Suprapubic skin (tissue), 4 donors: ENCODE results near the gene SERGEF. TPM values are rescaled to one million over a fixed set of nuclear protein-coding genes. Genes with fewer than 3 reads are reported as not detected.

Experiments
- DNase-seq, 2 donors: peaks; one replicate each; pipeline ENCODE4 v3.0.0-alpha.2; 2019; ENCODE audit warnings: low spot score in 2 of 2
- H3K27ac ChIP-seq: fragments of 200-600 bp; sonication (generic); one replicate; pipeline ENCODE4 v1.5.1; 2019
- H3K27me3 ChIP-seq: fragments of 200-600 bp; sonication (generic); one replicate; pipeline ENCODE4 v1.5.1; 2019
- H3K36me3 ChIP-seq: fragments of 200-600 bp; sonication (generic); one replicate; pipeline ENCODE4 v1.5.1; 2019
- H3K4me1 ChIP-seq: fragments of 200-600 bp; sonication (generic); one replicate; pipeline ENCODE4 v1.5.1; 2019
- H3K4me3 ChIP-seq: fragments of 200-600 bp; sonication (generic); one replicate; pipeline ENCODE4 v1.5.1; 2019; ENCODE audit warnings: mild to moderate bottlenecking
- H3K9me3 ChIP-seq: fragments of 200-600 bp; sonication (generic); one replicate; pipeline ENCODE4 v1.5.1; 2019
- EP300 ChIP-seq: sonication (generic); formaldehyde crosslinking; IDR thresholded peaks from one replicate; pipeline ENCODE4 v1.6.1; 2017; ENCODE audit warnings: antibody characterized with exemption
- POLR2A ChIP-seq, 2 donors: fragments of 450-650 bp; IDR thresholded peaks; one replicate each; pipeline ENCODE4 v1.6.1; 2017; ENCODE audit warnings: antibody characterized with exemption in 2 of 2, mild to moderate bottlenecking in 2 of 2, moderate library complexity in 2 of 2
- POLR2AphosphoS5 ChIP-seq, 3 donors: sonication (generic); formaldehyde crosslinking; IDR thresholded peaks; one replicate each; pipeline ENCODE4 v1.6.1; 2017; ENCODE audit warnings: antibody characterized with exemption in 3 of 3
- WGBS: methylation state at CpG from one replicate; pipeline ENCODE4 v1.1.5; 2018; 5-methylcytosine and 5-hydroxymethylcytosine counted together
- total RNA-seq, 4 donors: library from RNA; depleted of rRNA; stranded (reverse); fragments of >200 nt; gene quantifications; one replicate each; pipeline ENCODE4 v1.1.0, GENCODE V29; 2016
- TF ChIP-seq, protein P1 (sequence below), 2 donors: fragments of 200-600 bp in 1 of 2; fragments of 450-650 bp in 1 of 2; sonication (generic) in 1 of 2; IDR thresholded peaks; one replicate each; pipeline ENCODE4 v1.5.1; 2016 to 2019; ENCODE audit warnings: antibody characterized with exemption in 2 of 2, mild to moderate bottlenecking in 1 of 2, moderate library complexity in 1 of 2

The SERGEF gene
- total RNA-seq, 4 donors from 2014 or later: 24.1 to 37.4 (median 29.9) TPM

DNA sequence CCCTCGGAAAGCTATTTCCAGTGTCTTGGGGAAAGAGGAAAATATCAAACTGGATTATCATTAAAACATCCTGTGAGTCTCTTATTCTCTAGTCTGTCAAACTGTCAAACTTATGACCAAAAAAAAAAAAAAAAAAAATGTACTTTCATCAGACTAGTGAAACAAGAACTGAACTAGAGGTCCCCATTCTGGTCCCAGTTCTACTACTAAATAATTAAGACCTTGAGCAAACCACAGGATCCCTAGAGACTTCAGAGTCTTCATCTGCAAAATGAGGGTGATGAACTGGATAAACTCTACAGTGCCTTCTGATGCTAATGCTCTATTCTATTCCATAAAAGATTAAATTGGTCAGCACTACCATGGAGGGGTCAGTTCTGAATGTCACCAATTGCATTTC is 105.8 kb downstream of the SERGEF start:
- WGBS: 96% methylated on average over 1 of the region's 1 CpG
- no peaks in the 10 kb centered on the region for H3K27me3 ChIP-seq
- H3K4me3 ChIP-seq: no peak overlapping the region

DNA sequence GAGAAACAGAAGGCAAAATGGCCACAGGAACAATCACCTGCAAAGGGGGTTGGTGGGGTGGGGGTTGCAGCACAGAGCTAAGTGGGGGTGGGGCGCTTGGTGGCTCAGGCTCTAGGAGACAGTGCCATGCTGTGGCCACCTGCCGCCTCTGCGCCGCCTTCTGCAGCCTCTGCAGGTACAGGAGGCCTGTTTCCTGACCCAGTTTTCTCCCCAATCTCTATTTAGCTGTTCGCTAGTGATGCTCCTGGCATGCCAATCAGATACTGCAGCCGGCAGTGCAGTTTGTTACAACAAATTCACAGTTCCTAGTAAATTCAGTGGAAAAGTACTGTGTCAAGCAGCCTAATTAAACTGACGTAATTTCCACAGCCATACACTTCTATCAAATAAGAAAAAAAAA is 106.4 kb downstream of the SERGEF start:
- no peak for DNase-seq
- WGBS: 91% methylated on average over 7 of the region's 7 CpGs
- no peak overlapping the region for H3K4me3 ChIP-seq

More for the DNA sequence above, 105.8 kb downstream of the SERGEF start:
- Histone ChIP-seq H3K9me3 (no peaks in the 10 kb centered on the region), H3K36me3 (no peaks in the 10 kb centered on the region), H3K4me1 (no peaks in the 10 kb centered on the region), H3K27ac (no peak overlapping the region)
- TF ChIP-seq POLR2AphosphoS5 (IDR thresholded peaks at IDR 0.05) (no peak), POLR2A (IDR thresholded peaks at IDR 0.05) (no peak), EP300 (no peak)
- TF ChIP-seq, protein P1, sequence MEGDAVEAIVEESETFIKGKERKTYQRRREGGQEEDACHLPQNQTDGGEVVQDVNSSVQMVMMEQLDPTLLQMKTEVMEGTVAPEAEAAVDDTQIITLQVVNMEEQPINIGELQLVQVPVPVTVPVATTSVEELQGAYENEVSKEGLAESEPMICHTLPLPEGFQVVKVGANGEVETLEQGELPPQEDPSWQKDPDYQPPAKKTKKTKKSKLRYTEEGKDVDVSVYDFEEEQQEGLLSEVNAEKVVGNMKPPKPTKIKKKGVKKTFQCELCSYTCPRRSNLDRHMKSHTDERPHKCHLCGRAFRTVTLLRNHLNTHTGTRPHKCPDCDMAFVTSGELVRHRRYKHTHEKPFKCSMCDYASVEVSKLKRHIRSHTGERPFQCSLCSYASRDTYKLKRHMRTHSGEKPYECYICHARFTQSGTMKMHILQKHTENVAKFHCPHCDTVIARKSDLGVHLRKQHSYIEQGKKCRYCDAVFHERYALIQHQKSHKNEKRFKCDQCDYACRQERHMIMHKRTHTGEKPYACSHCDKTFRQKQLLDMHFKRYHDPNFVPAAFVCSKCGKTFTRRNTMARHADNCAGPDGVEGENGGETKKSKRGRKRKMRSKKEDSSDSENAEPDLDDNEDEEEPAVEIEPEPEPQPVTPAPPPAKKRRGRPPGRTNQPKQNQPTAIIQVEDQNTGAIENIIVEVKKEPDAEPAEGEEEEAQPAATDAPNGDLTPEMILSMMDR (IDR thresholded peaks at IDR 0.05): no peak
- no peak for DNase-seq

DNA sequence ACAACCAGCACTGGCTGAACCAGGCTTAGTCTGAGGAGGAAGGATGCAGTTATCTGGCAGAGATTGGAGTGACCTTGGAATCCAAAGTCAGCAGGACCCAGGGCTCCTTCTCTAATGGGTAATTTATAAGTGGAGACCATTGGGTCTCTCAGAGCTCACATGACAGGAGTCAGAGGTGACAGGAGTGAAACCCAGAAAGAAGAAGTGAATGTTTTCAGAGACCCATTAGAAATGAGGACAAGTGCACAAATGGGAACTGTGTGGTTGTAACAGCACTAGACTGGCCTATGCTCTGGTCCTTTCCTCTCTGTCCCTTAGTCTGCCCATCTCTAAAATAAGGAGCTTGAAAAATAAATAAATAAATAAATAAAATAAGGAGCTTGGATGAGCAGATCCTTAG is 107.4 kb downstream of the SERGEF start:
- H3K27me3 ChIP-seq: no peaks in the 10 kb centered on the region
- DNase-seq: no peak
- H3K9me3 ChIP-seq: no peaks in the 10 kb centered on the region
- TF ChIP-seq EP300: no peak
- TF ChIP-seq, protein P1 (IDR thresholded peaks at IDR 0.05): no peak
- TF ChIP-seq POLR2A (IDR thresholded peaks at IDR 0.05): no peak
- TF ChIP-seq POLR2AphosphoS5 (IDR thresholded peaks at IDR 0.05): no peak
- no peaks in the 10 kb centered on the region for H3K4me1 ChIP-seq
- no peak overlapping the region for H3K27ac ChIP-seq
- H3K36me3 ChIP-seq: no peaks in the 10 kb centered on the region
- no peak overlapping the region for H3K4me3 ChIP-seq

More for the DNA sequence above, 106.4 kb downstream of the SERGEF start:
- no peaks in the 10 kb centered on the region for H3K36me3 ChIP-seq
- H3K27me3 ChIP-seq: no peaks in the 10 kb centered on the region
- TF ChIP-seq POLR2A (IDR thresholded peaks at IDR 0.05): no peak
- TF ChIP-seq POLR2AphosphoS5 (IDR thresholded peaks at IDR 0.05): no peak
- TF ChIP-seq, protein P1 (IDR thresholded peaks at IDR 0.05): no peak
- TF ChIP-seq EP300: no peak
- no peaks in the 10 kb centered on the region for H3K4me1 ChIP-seq
- H3K9me3 ChIP-seq: no peaks in the 10 kb centered on the region
- no peak overlapping the region for H3K27ac ChIP-seq

DNA sequence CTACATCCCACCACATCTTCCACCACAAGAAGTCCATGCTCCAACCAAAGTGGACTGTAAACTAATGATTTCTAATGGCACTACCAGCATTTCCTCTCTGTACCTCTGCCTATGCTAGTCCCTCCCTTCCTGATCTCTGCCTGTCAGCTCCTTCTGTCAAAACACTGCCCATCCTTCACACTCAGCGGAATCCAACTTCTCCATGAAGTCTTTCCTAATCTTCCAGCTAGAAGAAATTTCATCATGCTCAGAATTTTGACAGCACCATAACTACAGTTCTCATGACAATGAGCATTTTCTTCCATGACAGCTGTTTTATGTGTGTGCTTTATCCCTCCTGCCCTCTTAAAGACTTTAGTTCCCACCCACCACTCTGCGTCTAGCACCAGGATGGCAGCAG is 111.4 kb downstream of the SERGEF start:
- peaks cover 3% of the 10 kb centered on the region for H3K36me3 ChIP-seq
- DNase-seq: no peak
- H3K9me3 ChIP-seq: no peaks in the 10 kb centered on the region
- TF ChIP-seq POLR2AphosphoS5 (IDR thresholded peaks at IDR 0.05) (no peak), EP300 (no peak), POLR2A (IDR thresholded peaks at IDR 0.05) (no peak)
- TF ChIP-seq, protein P1 (IDR thresholded peaks at IDR 0.05): no peak
- H3K4me3 ChIP-seq: no peak overlapping the region
- H3K27ac ChIP-seq: no peak overlapping the region
- WGBS: 98% methylated on average over 2 of the region's 2 CpGs
- no peaks in the 10 kb centered on the region for H3K4me1 ChIP-seq
- no peaks in the 10 kb centered on the region for H3K27me3 ChIP-seq

DNA sequence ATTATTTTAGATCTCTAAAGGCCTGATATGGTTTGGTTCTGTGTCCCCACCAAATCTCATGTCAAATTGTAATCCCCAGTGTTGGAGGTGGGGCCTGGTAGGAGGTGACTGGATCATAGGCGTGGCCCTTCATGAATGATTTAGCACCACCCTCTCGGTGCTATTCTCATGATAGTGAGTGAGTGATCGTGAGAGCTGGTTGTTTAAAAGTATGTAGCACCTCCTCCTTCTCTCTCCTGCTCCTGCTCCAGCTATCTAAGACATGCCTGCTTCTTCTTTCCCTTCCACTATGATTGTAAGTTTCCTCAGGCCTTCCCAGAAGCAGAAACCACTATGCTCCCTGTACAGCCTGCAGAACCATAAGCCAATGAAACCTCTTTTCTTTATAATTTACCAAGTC is 114.1 kb downstream of the SERGEF start:
- WGBS: 46% methylated on average over 3 of the region's 3 CpGs

More for the DNA sequence above, 114.1 kb downstream of the SERGEF start:
- H3K36me3 ChIP-seq: peaks cover 3% of the 10 kb centered on the region
- DNase-seq: no peak
- no peak for TF ChIP-seq POLR2AphosphoS5 (IDR thresholded peaks at IDR 0.05)
- TF ChIP-seq, protein P1 (IDR thresholded peaks at IDR 0.05): no peak
- TF ChIP-seq EP300: no peak
- TF ChIP-seq POLR2A (IDR thresholded peaks at IDR 0.05): no peak
- no peaks in the 10 kb centered on the region for H3K27me3 ChIP-seq
- no peak overlapping the region for H3K27ac ChIP-seq
- no peak overlapping the region for H3K4me3 ChIP-seq
- H3K9me3 ChIP-seq: no peaks in the 10 kb centered on the region
- H3K4me1 ChIP-seq: no peaks in the 10 kb centered on the region
